ENCODE measurements around the gene DNER. TPM values are rescaled to one million over a fixed set of nuclear protein-coding genes. Genes with fewer than 3 reads are reported as not detected.
A peak's percentile ranks its signal among the peaks of the same experiment; 100 is the strongest.

The DNER gene
- total and polyA plus RNA-seq, 2 of the 4 experiments (the other 2 are of a cell fraction): under 0.01 to 0.14 TPM

DNA sequence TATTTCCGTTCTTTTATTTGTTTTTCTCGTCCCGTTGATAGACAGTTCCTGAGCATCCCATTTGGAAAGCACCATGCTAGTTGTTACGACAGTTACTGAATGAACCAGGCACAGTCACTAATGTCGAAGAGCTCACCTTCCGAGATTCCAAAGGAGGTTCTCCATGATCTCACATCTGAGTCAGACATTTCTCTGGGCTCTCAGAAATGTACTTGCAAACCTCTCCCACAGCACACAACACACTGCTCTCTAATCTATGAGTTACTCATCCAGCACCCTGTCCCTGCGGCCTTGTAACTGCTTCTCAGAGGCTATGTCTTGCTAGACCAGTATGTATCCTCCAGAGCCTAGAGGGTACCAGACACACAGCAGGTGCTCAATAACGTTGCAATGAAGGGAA is 174.7 kb downstream of the DNER start:
- dilution Hi-C loops (cut with HindIII; ENCODE audit: low sequenced_read_pairs, unreplicated experiment): no loop called here
- ATAC-seq (ENCODE audit: low read depth): no peak
- H2BK120ac ChIP-seq (ENCODE audit: low read depth, low read length): no peak overlapping the region

More for the DNA sequence above, 174.7 kb downstream of the DNER start:
- Histone ChIP-seq H2AFZ (replicated peaks; ENCODE audit: low read length, poor library complexity) (no peak overlapping the region), H3K9ac (ENCODE audit: low read depth, low read length) (no peak overlapping the region), H3K4me2 (ENCODE audit: low read depth, low read length) (no peak overlapping the region), H2AK9ac (replicated peaks; ENCODE audit: low read depth, low read length, poor library complexity) (no peak overlapping the region), H3K4me3 (ENCODE audit: insufficient read depth, low read depth, low read length) (no peak overlapping the region), H4K5ac (ENCODE audit: low read depth, low read length) (no peak overlapping the region), H2BK20ac (ENCODE audit: low read depth, low read length) (no peak overlapping the region), H3K9me3 (ENCODE audit: control insufficient read depth, insufficient read depth, low read length) (peaks cover 7% of the 10 kb centered on the region; the same call in 1 of the 2 replicates), H3K27ac (ENCODE audit: insufficient read depth, low read length) (no peak overlapping the region), H4K8ac (ENCODE audit: low read depth in 2 of 2, low read length in 2 of 2) (no peak overlapping the region), H4K20me1 (ENCODE audit: insufficient read depth, low read length) (no peaks in the 10 kb centered on the region), H3K27me3 (ENCODE audit: control insufficient read depth, insufficient read depth, low read length) (no peaks in the 10 kb centered on the region), H2BK5ac (ENCODE audit: low read depth, low read length, poor library complexity, severe bottlenecking) (no peak overlapping the region), H3K4me1 (ENCODE audit: control insufficient read depth, insufficient read depth, low read length) (no peaks in the 10 kb centered on the region), H3K56ac (ENCODE audit: extremely low read depth, insufficient read depth, low read length) (no peak overlapping the region), H3K14ac (replicated peaks; ENCODE audit: low read depth, low read length) (no peak overlapping the region), H3K18ac (ENCODE audit: low read depth, low read length) (no peak overlapping the region), H3K79me1 (ENCODE audit: low read depth in 1 of 2, low read length in 2 of 2) (no peaks in the 10 kb centered on the region), H3K4ac (ENCODE audit: low read depth, low read length) (no peak overlapping the region), H3K36me3 (ENCODE audit: control insufficient read depth, insufficient read depth, low read length) (no peaks in the 10 kb centered on the region), H3K23ac (ENCODE audit: low read depth, low read length) (no peak overlapping the region), H4K91ac (ENCODE audit: insufficient read depth, low read depth, low read length) (no peak overlapping the region), H2AK5ac (ENCODE audit: low read depth, low read length) (no peak overlapping the region), H2BK15ac (ENCODE audit: low read depth, low read length) (no peak overlapping the region), H3K9me1 (ENCODE audit: insufficient read depth, low read length) (no peaks in the 10 kb centered on the region)
- ChIA-PET POLR2A (ENCODE audit: unreplicated experiment) (no interaction called here), CTCF (no interaction called here)
- intact Hi-C loops (cut with micrococcal nuclease): no loop called here
- WGBS, 2 experiments (ENCODE audit: extremely low coverage in 2 of 2, insufficient read length in 1 of 2): 60% methylated on average over 6 of the region's 8 CpGs; no CpG with 5 or more reads in 1 of the 2 experiments
- TF ChIP-seq ELK1 (IDR thresholded peaks at IDR 0.05; ENCODE audit: borderline replicate concordance, low read depth, low read length) (no peak), CEBPB (IDR thresholded peaks at IDR 0.05; ENCODE audit: low read depth, low read length) (no peak), MXI1 (IDR thresholded peaks at IDR 0.05; ENCODE audit: borderline replicate concordance, low read depth, low read length) (no peak), MAFK (IDR thresholded peaks at IDR 0.05; ENCODE audit: low read depth, low read length) (no peak), MAZ (IDR thresholded peaks at IDR 0.05; ENCODE audit: borderline replicate concordance, low read depth, low read length) (no peak), SMC3 (IDR thresholded peaks at IDR 0.05; ENCODE audit: low read depth, low read length) (no peak), FOS (IDR thresholded peaks at IDR 0.05; ENCODE audit: low read depth, low read length) (no peak), NFE2L2 (IDR thresholded peaks at IDR 0.05; ENCODE audit: low read depth, low read length) (no peak), USF2 (IDR thresholded peaks at IDR 0.05; ENCODE audit: low read depth, low read length) (no peak), CHD1 (IDR thresholded peaks at IDR 0.05; ENCODE audit: low read depth, low read length) (no peak), POLR2A (IDR thresholded peaks at IDR 0.05; ENCODE audit: low read depth, low read length) (no peak), BHLHE40 (IDR thresholded peaks at IDR 0.05; ENCODE audit: low read depth, low read length) (no peak), RCOR1 (IDR thresholded peaks at IDR 0.05; ENCODE audit: insufficient replicate concordance, low read length) (no peak), RFX5 (IDR thresholded peaks at IDR 0.05; ENCODE audit: low read depth, low read length) (no peak), RAD21 (IDR thresholded peaks at IDR 0.05; ENCODE audit: low read length) (no peak)
- TF ChIP-seq, protein P1, sequence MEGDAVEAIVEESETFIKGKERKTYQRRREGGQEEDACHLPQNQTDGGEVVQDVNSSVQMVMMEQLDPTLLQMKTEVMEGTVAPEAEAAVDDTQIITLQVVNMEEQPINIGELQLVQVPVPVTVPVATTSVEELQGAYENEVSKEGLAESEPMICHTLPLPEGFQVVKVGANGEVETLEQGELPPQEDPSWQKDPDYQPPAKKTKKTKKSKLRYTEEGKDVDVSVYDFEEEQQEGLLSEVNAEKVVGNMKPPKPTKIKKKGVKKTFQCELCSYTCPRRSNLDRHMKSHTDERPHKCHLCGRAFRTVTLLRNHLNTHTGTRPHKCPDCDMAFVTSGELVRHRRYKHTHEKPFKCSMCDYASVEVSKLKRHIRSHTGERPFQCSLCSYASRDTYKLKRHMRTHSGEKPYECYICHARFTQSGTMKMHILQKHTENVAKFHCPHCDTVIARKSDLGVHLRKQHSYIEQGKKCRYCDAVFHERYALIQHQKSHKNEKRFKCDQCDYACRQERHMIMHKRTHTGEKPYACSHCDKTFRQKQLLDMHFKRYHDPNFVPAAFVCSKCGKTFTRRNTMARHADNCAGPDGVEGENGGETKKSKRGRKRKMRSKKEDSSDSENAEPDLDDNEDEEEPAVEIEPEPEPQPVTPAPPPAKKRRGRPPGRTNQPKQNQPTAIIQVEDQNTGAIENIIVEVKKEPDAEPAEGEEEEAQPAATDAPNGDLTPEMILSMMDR (conservative IDR thresholded peaks at IDR 0.05; ENCODE audit: low read depth, low read length): no peak
- BruUV-seq (replicated peaks): no TSS peak
- in situ Hi-C loops (cut with MboI; ENCODE audit: low sequenced_read_pairs): no loop called here
- peak; percentile 5 for DNase-seq

All from IMR-90 (cell line).